Activated CD4-positive, alpha-beta memory T cell treated with anti-CD3 and anti-CD28 coated beads, Interleukin-2, amount 10 ng/mL, durations not matched to agents 7 days and 5 days (primary cell): ENCODE data around the gene MED15. TPM values are rescaled to one million over a fixed set of nuclear protein-coding genes. Genes with fewer than 3 reads are reported as not detected.

ENCODE experiments used
- CTCF ChIA-PET: fragments of 350-600 bp; sonication (Branson Sonifier 250); formaldehyde crosslinking; loops from one replicate; lab custom pipeline; 2021; ENCODE audit warnings: antibody characterized with exemption, inconsistent platforms; lab: Charles Lee
- POLR2A ChIA-PET: fragments of 350-600 bp; sonication (Branson Sonifier 250); formaldehyde crosslinking; loops from one replicate; lab custom pipeline; 2021; ENCODE audit warnings: antibody characterized with exemption; lab: Charles Lee
- DNase-seq: peaks from one replicate; pipeline ENCODE4 v3.0.0-alpha.2; 2020
- H3K27ac Mint-ChIP-seq: one replicate; pipeline ENCODE4 v1.8.0; 2021; ENCODE audit warnings: mild to moderate bottlenecking, mixed read lengths
- H3K27me3 Mint-ChIP-seq: one replicate; pipeline ENCODE4 v1.8.0; 2021; ENCODE audit warnings: mixed read lengths
- H3K36me3 Mint-ChIP-seq: one replicate; pipeline ENCODE4 v1.8.0; 2021; ENCODE audit warnings: low read depth, mixed read lengths
- H3K4me1 Mint-ChIP-seq: one replicate; pipeline ENCODE4 v1.8.0; 2021; ENCODE audit warnings: mixed read lengths
- H3K4me3 Mint-ChIP-seq: one replicate; pipeline ENCODE4 v1.8.0; 2021; ENCODE audit warnings: mild to moderate bottlenecking, mixed read lengths
- H3K9me3 Mint-ChIP-seq: one replicate; pipeline ENCODE4 v1.8.0; 2021; ENCODE audit warnings: mixed read lengths
- total RNA-seq, 2 experiments: library from RNA; stranded (reverse); gene quantifications; one replicate each; pipeline ENCODE4 v1.2.3, GENCODE V29; 2021

MED15 gene
- total RNA-seq, 2 experiments from 2014 or later, result 168 TPM

DNA sequence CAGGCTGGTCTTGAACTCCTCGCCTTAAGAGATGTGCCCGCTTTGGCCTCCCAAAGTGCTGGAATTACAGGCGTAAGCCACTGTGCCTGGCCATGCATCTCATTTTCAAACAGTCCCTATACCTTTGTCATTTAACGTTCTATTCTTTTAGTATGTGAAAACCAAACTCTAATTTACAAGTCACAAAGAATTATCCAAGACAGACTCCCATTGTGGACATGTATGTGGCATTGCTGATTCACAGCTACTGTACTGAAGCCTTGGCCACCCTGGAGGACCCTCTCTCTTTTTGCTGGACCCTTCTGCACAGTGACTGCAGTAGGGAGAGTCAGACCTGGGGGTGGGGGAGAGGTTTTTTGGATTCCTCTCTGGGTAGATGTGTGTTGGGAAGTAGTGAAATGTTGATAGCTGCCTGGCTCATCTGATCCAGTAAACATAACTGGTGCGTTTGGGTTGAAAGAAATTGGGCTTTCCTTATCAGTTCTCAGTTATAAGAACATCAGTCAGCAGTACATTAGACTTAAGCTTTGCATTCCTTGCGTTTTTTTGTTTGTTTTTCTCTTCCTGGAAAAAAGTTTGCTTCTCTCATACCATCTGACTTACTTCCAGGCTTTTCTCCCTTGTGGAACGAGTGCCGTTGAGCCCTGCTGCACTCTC lies 65.9 kb downstream of the MED15 start:
- Mint-ChIP-seq H3K4me1 (peaks cover 61% of the 10 kb centered on the region), H3K27me3 (no peaks in the 10 kb centered on the region), H3K27ac (peak overlapping the region; percentile 52), H3K36me3 (peaks cover 90% of the 10 kb centered on the region), H3K4me3 (no peak overlapping the region), H3K9me3 (no peaks in the 10 kb centered on the region)
- DNase-seq, result no peak
- ChIA-PET CTCF (interaction anchor here (5.2 to 13.9 kb wide), 3 partner anchors 10 to 65 kb away, joined by 30 to 313 read pairs (median 32); partner anchors contain the start of gene MED15), POLR2A (interaction anchor here (1.1 to 14.1 kb wide), 2 partner anchors 20 to 66 kb away, joined by 3 to 320 read pairs; partner anchors contain the start of gene MED15)

- DNase-seq, result no peak
- no peak overlapping the region for H3K4me3 Mint-ChIP-seq
- H3K36me3 Mint-ChIP-seq, result peaks cover 90% of the 10 kb centered on the region
- no peaks in the 10 kb centered on the region for H3K9me3 Mint-ChIP-seq
- ChIA-PET POLR2A (interaction anchor here (1.1 to 14.1 kb wide), 2 partner anchors 21 to 66 kb away, joined by 3 to 320 read pairs; partner anchors contain the start of gene MED15), CTCF (interaction anchor here (6.0 to 13.9 kb wide), 2 partner anchors 11 to 21 kb away, joined by 32 to 313 read pairs; no protein-coding TSS in a partner anchor)
- H3K27ac Mint-ChIP-seq, result no peak overlapping the region
- peaks cover 54% of the 10 kb centered on the region for H3K4me1 Mint-ChIP-seq
- H3K27me3 Mint-ChIP-seq, result no peaks in the 10 kb centered on the region
Observed at GRCh38 chr22:20573833-20574615, 66.6 kb downstream of the MED15 start.

- no peak for DNase-seq
- peaks cover 46% of the 10 kb centered on the region for H3K4me1 Mint-ChIP-seq
- no peak overlapping the region for H3K4me3 Mint-ChIP-seq
- H3K9me3 Mint-ChIP-seq, result no peaks in the 10 kb centered on the region
- H3K27ac Mint-ChIP-seq, result no peak overlapping the region
- ChIA-PET POLR2A (no interaction called here), CTCF (interaction anchor here (6.0 to 13.9 kb wide), 2 partner anchors 12 to 22 kb away, joined by 32 to 313 read pairs; no protein-coding TSS in a partner anchor)
- H3K36me3 Mint-ChIP-seq, result peaks cover 87% of the 10 kb centered on the region
- no peaks in the 10 kb centered on the region for H3K27me3 Mint-ChIP-seq
Observed at GRCh38 chr22:20574920-20575353, 67.5 kb downstream of the MED15 start.

GRCh38 chr22:20575724-20576444 lies 68.5 kb downstream of the MED15 start:
- H3K27me3 Mint-ChIP-seq, result no peaks in the 10 kb centered on the region
- H3K4me1 Mint-ChIP-seq, result peaks cover 38% of the 10 kb centered on the region
- peaks cover 88% of the 10 kb centered on the region for H3K36me3 Mint-ChIP-seq
- no peak overlapping the region for H3K4me3 Mint-ChIP-seq
- no peaks in the 10 kb centered on the region for H3K9me3 Mint-ChIP-seq
- CTCF ChIA-PET, result interaction anchor here (6.0 to 13.9 kb wide), 2 partner anchors 13 to 23 kb away, joined by 32 to 313 read pairs; no protein-coding TSS in a partner anchor
- POLR2A ChIA-PET, result interaction anchor here (1.5 kb wide), 1 partner anchor 10 kb away, joined by 6 read pairs; no protein-coding TSS in a partner anchor
- H3K27ac Mint-ChIP-seq, result peak overlapping the region; percentile 52
- no peak for DNase-seq

DNA sequence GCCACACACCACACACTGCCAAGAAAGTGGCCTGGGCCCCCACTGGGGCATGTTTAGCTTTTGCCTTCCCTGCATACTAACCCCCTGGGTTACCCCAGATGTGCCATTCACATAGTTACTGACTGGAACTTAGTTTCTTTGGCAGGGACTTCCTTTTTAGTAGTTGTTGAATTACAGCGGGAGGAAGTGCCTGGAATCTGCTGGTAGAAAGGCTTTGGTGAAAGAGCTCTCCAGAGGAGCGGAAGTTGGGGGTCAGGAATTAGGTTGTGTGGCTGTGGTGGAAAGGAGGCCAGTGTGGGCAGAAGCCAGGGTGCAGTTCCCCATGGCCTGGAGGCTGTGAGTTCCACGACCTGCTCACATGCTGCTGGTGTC lies 69.0 kb downstream of the MED15 start:
- no peak for DNase-seq
- peak overlapping the region; percentile 43 for H3K27ac Mint-ChIP-seq
- ChIA-PET POLR2A (interaction anchor here (1.5 to 1.8 kb wide), 2 partner anchors 10 to 68 kb away, joined by 6 to 7 read pairs; partner anchors contain the start of gene MED15), CTCF (no interaction called here)
- peaks cover 32% of the 10 kb centered on the region for H3K4me1 Mint-ChIP-seq
- H3K9me3 Mint-ChIP-seq, result no peaks in the 10 kb centered on the region
- H3K4me3 Mint-ChIP-seq, result no peak overlapping the region
- H3K27me3 Mint-ChIP-seq, result no peaks in the 10 kb centered on the region
- peaks cover 86% of the 10 kb centered on the region for H3K36me3 Mint-ChIP-seq

DNA sequence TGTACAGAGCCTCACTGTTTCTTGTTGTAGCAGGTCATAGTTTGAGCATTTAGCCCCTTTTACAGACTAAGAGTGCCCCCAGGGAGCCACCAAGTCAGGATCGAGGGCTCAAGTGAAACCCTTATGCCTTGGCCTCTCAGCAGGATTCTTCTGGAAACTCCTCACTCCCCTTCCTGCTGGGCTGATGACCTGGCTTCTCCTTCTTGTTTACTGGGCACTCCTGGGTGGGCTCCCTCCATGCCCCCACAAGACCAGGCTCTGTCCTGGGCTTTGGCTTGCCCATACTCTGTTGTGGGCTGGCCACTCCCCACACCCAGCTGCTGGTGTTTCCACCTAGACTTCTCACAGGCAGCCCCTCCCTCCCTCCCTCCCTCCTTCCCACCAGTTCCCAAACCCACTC lies 69.6 kb downstream of the MED15 start:
- ChIA-PET POLR2A (interaction anchor here (1.5 to 1.8 kb wide), 2 partner anchors 11 to 69 kb away, joined by 6 to 7 read pairs; partner anchors contain the start of gene MED15), CTCF (no interaction called here)
- H3K27ac Mint-ChIP-seq, result no peak overlapping the region

GRCh38 chr22:20577549-20577975 lies 70.2 kb downstream of the MED15 start:
- CTCF ChIA-PET, result interaction anchor here (1.2 kb wide), 1 partner anchor 13 kb away, joined by 3 read pairs; no protein-coding TSS in a partner anchor
- Mint-ChIP-seq H3K36me3 (peaks cover 77% of the 10 kb centered on the region), H3K27me3 (no peaks in the 10 kb centered on the region), H3K4me1 (peaks cover 23% of the 10 kb centered on the region), H3K9me3 (no peaks in the 10 kb centered on the region), H3K27ac (no peak overlapping the region), H3K4me3 (no peak overlapping the region)
- no peak for DNase-seq
- POLR2A ChIA-PET, result interaction anchor here (1.8 kb wide), 1 partner anchor 69 kb away, joined by 7 read pairs; the partner anchor contains the start of gene MED15

More for the DNA sequence above, 69.6 kb downstream of the MED15 start:
- Mint-ChIP-seq H3K4me3 (no peak overlapping the region), H3K36me3 (peaks cover 83% of the 10 kb centered on the region), H3K27me3 (no peaks in the 10 kb centered on the region), H3K4me1 (peaks cover 26% of the 10 kb centered on the region), H3K9me3 (no peaks in the 10 kb centered on the region)
- no peak for DNase-seq

DNA sequence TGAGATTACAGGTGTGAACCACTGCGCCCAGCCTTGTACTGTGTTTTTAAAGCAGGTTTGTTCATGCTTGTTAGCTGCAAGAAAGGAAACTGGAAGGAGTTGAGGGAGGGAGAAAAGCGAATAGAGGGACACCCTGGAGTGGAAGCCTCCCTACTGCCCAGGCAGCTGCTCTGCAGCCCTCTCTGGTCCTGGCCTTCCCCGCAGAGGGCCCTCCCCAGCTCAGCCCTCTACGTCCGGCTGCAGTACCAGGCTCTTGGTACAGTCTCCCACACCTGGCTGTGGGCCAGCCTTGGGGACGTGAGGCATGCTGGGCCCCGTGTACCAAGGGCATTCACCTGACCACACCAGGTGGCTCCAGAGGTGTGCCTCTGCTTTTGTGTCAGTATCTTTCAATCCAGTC lies 70.8 kb downstream of the MED15 start:
- DNase-seq, result no peak
- POLR2A ChIA-PET, result interaction anchor here (1.8 to 2.6 kb wide), 2 partner anchors 11 to 70 kb away, joined by 7 to 12 read pairs; partner anchors contain the start of gene MED15
- CTCF ChIA-PET, result interaction anchor here (1.2 kb wide), 1 partner anchor 14 kb away, joined by 3 read pairs; no protein-coding TSS in a partner anchor
- no peak overlapping the region for H3K4me3 Mint-ChIP-seq
- no peaks in the 10 kb centered on the region for H3K9me3 Mint-ChIP-seq
- H3K27ac Mint-ChIP-seq, result no peak overlapping the region
- peaks cover 75% of the 10 kb centered on the region for H3K36me3 Mint-ChIP-seq
- no peaks in the 10 kb centered on the region for H3K27me3 Mint-ChIP-seq
- peaks cover 22% of the 10 kb centered on the region for H3K4me1 Mint-ChIP-seq

- DNase-seq, result no peak
- Mint-ChIP-seq H3K4me3 (no peak overlapping the region), H3K36me3 (peaks cover 72% of the 10 kb centered on the region), H3K27me3 (no peaks in the 10 kb centered on the region), H3K4me1 (peaks cover 17% of the 10 kb centered on the region), H3K9me3 (no peaks in the 10 kb centered on the region), H3K27ac (no peak overlapping the region)
- CTCF ChIA-PET, result no interaction called here
- POLR2A ChIA-PET, result interaction anchor here (2.6 kb wide), 1 partner anchor 11 kb away, joined by 12 read pairs; no protein-coding TSS in a partner anchor
Observed at GRCh38 chr22:20578707-20579106, 71.3 kb downstream of the MED15 start.

GRCh38 chr22:20579273-20580120 lies 72.1 kb downstream of the MED15 start:
- CTCF ChIA-PET, result no interaction called here
- Mint-ChIP-seq H3K27ac (no peak overlapping the region), H3K4me1 (peaks cover 17% of the 10 kb centered on the region), H3K36me3 (peaks cover 71% of the 10 kb centered on the region), H3K4me3 (no peak overlapping the region), H3K9me3 (no peaks in the 10 kb centered on the region), H3K27me3 (no peaks in the 10 kb centered on the region)
- POLR2A ChIA-PET, result interaction anchor here (0.9 to 2.6 kb wide), 2 partner anchors 12 to 22 kb away, joined by 3 to 12 read pairs; no protein-coding TSS in a partner anchor
- DNase-seq, result no peak

- Mint-ChIP-seq H3K27ac (peak overlapping the region; percentile 10), H3K9me3 (no peaks in the 10 kb centered on the region), H3K36me3 (peaks cover 65% of the 10 kb centered on the region), H3K27me3 (no peaks in the 10 kb centered on the region), H3K4me3 (no peak overlapping the region), H3K4me1 (peaks cover 17% of the 10 kb centered on the region)
- CTCF ChIA-PET, result interaction anchor here (1.7 kb wide), 1 partner anchor 16 kb away, joined by 3 read pairs; no protein-coding TSS in a partner anchor
- POLR2A ChIA-PET, result interaction anchor here (1.5 to 2.6 kb wide), 2 partner anchors 13 to 30 kb away, joined by 5 to 12 read pairs; no protein-coding TSS in a partner anchor
- no peak for DNase-seq
Observed at GRCh38 chr22:20580179-20580578, 72.8 kb downstream of the MED15 start.
